ENCODE measurements around the gene NCKAP5L.
"Not testable (repeated sequence)": the region's sequence is repeated elsewhere in the genome, so short reads cannot be mapped to it uniquely, and the experiment has no call there.

Gene NCKAP5L

DNA sequence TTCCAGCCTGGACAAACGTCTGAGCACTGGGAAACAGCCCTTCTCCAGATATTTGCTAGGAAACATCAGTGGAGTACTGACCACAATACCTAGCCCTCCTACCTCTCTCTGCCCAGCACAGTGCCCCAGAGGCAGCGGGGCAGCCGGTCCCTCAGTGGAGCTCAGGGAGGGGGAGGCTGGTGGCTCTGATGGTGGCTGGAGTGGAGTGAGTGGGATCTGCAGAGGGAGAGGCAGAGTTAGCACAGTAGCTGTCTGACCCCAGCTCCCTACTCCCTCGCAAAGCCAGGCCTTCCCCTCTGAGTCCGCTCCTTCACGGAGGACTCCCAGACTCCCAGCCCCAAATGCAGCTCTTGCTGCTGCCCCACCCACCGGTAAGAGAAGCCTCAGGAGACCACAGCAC is 30.0 kb downstream of the NCKAP5L start:
- no peak for DNase-seq

- no peak for DNase-seq
Observed at GRCh38 chr12:49797449-49797776, 30.8 kb downstream of the NCKAP5L start.

- no peak for DNase-seq
Observed at GRCh38 chr12:49796606-49797448, 31.4 kb downstream of the NCKAP5L start.

DNA sequence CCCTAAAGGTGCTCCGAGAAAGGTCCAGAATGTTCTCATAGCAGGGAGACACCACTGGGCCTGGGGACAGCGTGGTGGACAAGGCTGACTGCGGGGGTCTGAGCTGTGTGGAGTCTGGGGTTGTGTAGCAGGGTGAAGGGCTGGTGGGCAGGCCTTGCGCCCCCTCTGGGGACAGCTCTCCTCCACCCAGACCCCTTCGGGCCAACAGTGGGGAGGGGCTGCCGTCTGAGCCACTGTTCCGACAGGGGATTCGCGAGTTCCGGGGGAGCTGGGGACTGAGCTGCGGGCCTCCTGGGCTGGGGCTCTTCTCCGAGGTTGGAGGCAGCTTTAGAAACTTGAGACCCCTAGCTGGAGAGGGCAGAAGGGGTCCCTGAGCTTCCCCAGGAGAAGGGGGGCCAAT is 32.1 kb downstream of the NCKAP5L start:
- no peak for DNase-seq

- no peak for DNase-seq
Observed at GRCh38 chr12:49795654-49796105, 32.5 kb downstream of the NCKAP5L start.

- DNase-seq: no peak
Observed at GRCh38 chr12:49794811-49795653, 33.2 kb downstream of the NCKAP5L start.

DNA sequence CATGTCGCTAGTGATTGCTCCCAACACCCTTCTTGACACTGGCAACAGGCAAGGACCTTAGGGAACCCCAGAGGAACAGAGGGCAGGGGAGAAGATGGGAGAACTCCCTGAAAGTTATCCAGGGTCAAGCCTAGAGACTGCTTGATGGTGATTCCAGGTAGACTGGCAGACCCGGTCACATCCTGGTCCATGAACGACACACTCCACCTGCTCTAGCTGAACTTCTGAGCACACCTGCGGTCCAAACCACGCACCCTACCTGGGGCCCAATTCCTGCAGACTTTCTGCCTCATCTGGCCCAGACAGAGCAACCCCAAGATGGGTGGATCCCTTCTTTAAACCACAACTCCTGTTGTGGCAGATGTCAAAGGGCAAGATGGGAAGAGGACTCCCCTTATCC is 34.2 kb downstream of the NCKAP5L start:
- no peak for DNase-seq

DNA sequence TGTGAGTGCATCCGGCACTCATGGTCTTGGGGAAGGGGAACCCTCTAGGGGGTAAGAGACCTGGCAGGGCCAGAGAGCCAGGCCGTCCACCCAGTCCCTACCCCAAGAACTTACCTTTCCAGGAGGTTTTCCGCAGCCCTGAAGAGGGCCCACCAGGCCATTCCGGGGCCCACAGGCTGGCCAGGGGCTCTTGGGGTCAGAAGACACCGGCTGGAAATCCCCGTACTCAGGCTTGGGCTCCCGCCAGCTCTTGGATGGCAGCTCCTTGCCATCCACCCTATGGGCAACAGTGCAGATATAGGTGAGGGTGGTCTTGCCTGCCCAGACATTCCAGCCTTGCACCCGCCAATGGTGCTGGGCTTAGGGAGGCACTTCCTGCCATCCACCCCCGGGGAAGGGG is 34.6 kb downstream of the NCKAP5L start:
- DNase-seq: no peak

- no peak for DNase-seq
Observed at GRCh38 chr12:49792976-49793580, 35.1 kb downstream of the NCKAP5L start.

DNA sequence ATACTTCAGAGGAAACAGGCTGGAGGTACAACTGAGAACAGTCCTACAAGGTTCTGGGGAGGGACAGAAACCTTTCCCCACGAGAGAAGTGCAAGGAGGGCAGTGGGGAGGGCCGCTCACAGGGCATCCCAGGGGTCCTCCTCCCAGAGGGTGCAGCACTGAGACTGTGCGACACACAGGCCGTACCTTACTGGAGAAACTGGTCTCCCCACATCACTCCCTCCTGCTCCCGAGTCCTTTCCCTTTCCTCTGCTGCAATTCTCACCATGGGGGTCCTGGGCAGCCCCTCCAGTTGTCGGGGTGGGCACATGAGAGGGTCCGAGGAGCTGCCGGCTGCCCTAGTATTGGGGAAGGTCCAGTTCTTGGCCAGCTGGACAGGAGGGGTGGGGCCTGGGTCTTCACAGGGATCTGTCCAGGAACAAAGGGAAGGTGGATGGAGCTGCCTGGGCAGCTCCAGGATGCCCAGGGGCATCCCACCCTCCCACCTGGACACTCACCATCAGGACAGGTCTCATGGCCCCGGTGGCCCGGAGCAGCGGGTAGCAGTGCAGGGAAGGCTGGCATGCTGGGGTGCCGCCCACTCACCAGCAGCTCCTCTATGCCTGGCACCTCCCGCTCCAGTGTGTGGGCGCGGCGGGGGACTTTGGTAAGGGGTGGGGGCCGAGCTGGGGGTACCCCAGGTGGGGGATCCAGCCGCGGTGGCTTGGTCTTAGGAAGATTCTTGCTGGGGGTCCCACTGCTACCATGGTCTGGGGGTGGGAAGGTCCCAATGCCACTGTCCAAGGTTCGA is 35.8 kb downstream of the NCKAP5L start:
- DNase-seq: no peak

GRCh38 chr12:49791700-49792099 is 36.5 kb downstream of the NCKAP5L start:
- DNase-seq: no peak

DNA sequence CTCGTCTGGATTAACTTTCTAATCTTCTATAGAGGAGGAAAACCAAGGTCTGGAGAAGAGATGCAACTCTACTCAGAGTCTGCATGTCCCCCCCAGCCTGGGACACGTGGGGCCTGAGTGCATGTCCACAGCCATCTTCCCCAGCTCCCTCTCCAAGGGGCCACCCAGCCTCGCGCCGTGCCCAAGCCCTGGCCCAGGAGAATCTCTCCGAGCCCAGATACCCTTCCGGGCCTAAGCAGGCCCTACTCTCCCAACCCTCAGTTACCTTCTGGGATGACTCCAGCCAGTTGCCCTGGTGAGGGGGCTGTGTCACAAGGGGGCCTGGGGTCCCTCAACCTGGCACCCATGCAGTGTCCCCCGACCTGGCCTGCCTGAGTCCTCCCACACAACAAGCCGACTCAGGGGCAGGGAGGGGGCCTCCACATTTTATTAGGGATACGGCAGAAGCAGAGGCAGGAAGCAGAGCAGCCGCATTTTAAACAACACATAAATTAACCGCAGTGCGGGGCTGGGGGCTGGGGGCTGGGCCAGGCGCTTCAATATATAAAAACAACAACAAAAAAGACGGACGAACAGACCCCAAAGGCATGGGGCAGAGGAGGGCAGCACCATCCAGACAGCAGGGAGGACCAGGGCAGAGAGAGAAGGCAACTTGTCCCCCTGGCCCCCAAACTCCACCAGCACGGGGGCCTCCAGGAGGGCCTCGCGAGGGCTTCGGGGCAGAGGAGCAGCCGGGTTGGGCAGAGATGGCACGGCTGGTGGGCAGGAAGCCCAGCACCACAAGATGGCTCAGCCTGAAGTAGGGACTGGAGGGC is 37.3 kb downstream of the NCKAP5L start:
- no peak for DNase-seq

DNA sequence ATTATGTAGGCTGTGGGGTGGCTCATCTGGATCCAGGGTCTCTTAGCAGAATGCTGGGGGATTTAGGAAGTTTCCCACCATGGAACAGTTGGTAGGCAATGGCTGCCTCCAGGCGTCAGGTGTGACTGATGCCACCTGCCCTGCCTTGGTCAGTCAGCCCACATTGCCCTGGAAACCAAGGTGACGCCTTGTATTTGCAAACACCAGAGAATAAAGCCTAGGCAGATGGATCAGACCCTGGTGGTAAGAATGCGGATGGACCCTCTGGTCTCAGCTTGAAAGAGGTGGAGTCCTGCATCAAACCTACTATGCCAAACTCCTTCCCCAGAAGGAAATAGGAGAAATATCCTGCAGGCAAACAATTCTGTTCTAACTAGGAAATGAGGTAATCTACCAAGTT is 38.2 kb downstream of the NCKAP5L start:
- no peak for DNase-seq

- DNase-seq: no peak
Observed at GRCh38 chr12:49787672-49788071, 40.5 kb downstream of the NCKAP5L start.

DNA sequence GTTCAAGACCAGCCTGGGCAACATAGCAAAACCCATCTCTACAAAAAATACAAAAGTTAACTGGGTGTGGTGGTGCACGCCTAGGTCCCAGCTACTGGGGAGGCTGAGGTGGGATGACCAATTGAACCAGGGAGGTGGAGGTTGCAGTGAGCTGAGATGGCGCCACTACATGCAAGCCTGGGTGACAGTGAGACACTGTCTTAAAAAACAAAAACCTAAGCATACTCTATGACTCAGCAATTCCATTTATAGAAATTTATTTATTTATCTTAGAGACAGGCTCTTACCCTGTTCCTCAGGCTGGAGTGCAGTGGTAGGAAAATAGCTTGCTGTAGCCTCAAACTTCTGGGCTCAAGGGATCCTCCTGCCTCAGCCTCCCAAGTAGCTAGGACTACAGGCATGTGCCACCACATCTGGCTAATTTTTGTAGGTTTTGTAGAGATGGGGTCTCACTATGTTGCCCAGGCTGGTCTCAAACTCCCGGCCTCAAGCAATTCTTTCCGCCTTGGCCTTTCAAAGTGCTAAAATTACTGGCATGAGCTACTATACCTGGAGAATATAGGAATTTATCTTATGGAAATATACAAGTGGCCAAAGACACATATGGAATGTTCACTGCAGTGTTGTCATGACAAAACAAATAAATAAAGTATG is 43.3 kb downstream of the NCKAP5L start:
- DNase-seq: no peak

DNA sequence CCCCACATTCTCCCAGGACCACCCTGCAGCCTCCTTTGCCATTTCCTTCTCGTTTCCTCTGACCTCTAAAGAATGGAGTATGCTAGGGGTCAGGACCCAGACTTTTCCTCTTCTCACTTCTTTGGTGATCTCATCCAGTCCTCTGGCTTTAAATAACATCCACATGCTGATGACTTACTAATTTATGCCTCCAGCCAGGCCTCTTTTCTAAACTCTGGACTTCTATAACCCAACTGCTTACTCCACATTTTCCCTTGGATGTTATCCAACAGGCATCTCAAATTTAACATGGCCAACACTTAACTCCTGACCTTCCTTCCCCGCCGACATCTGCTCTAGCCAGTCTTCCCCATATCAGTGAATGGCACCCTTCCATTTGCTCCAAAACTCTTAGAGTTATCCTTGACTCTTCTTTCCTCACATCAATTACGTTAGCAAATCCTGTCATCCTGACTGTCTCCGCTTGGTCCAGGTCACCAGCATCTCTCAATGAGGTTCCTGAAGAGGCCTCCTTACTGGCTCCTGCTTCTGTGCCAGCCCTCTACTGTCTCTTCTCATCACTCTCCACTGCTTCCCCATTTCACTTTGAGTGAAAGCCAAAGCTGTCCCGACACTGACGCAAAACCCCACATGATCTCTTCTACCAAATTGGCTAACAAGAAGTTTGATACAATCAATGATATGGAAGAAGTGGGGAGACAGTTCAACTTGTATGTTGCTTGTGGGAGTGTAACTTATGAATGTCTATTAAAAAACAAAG is 44.1 kb downstream of the NCKAP5L start:
- no peak for DNase-seq

DNA sequence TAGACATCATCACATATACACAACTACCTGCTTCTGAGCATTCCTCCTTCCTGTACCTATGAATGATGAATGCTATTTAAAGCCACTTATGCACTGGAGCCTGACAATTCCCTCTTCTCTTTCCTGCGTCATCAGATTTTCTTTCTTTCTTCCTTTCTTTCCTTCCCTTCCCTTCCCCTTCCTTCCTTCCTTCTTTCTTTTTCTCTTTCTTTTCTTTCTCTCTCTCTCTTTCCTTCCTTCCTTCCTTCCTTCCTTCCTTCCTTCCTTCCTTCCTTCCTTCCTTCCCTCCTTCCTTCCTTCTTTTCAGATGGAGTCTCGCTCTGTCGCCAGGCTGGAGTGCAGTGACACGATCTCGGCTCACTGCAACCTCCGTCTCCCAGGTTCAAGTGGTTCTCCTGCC is 47.3 kb downstream of the NCKAP5L start:
- DNase-seq: not testable (repeated sequence)

DNA sequence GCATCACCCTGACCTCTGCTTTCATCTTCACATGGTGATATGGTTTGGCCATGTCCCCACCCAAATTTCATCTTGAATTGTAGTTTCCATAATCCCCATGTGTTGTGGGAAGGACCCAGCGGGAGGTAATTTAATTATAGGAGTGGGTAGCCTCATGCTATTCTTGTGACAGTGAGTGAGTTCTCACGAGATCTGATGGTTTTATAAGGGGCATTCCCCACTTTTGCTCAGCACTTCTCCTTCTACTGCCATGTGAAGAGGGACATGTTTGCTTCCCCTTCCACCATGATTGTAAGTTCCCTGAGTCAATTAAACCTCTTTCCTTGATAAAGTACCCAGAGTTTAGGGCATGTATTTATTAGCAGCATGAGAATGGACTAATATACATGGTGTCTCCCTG is 48.6 kb downstream of the NCKAP5L start:
- no peak for DNase-seq

GRCh38 chr12:49777800-49778748 is 50.1 kb downstream of the NCKAP5L start:
- peak; percentile 84 for DNase-seq
